ENCODE data around the gene TERC. TPM values are rescaled to one million over a fixed set of nuclear protein-coding genes. Genes with fewer than 3 reads are reported as not detected.

Gene TERC
- total and polyA plus RNA-seq, 10 of the 15 experiments (the other 5 are each of a cell fraction or from before 2014, with no cell fraction given), result 0.43 to 125 (median 6.2) TPM; not detected in 4

GRCh38 chr3:169790219-169790618 lies 25.4 kb upstream of the TERC start:
- Histone ChIP-seq H3K36me3 (ENCODE audit: control insufficient read depth in 2 of 2, insufficient read depth in 2 of 2, low read length in 1 of 2) (peaks cover 0 to 24% of the 10 kb centered on the region in 2 experiments; a peak in 3 of 4 replicates), H3K9ac (ENCODE audit: control insufficient read depth, insufficient read depth, low read length) (no peak overlapping the region), H3K4me3 (no peak overlapping the region), H3K27me3 (replicated peaks in 1 of 2; ENCODE audit: control insufficient read depth in 2 of 2, insufficient read depth in 2 of 2, low read length in 1 of 2) (no peaks in the 10 kb centered on the region), H4K20me1 (ENCODE audit: control insufficient read depth, insufficient read depth) (no peaks in the 10 kb centered on the region), H2AFZ (ENCODE audit: control insufficient read depth, low read depth, low read length) (no peak overlapping the region), H3K4me1 (ENCODE audit: control insufficient read depth, insufficient read depth, low read length) (no peaks in the 10 kb centered on the region), H3K27ac (ENCODE audit: control insufficient read depth, insufficient read depth) (no peak overlapping the region), H3K4me2 (ENCODE audit: control insufficient read depth, insufficient read depth) (no peak overlapping the region), H3K79me2 (ENCODE audit: control insufficient read depth, insufficient read depth, low read length) (no peaks in the 10 kb centered on the region), H3K9me3 (replicated peaks; ENCODE audit: control insufficient read depth, insufficient read depth, low read length) (no peaks in the 10 kb centered on the region)
- intact Hi-C loops (cut with micrococcal nuclease; ENCODE audit: unreplicated experiment) (no loop called here), in situ Hi-C loops (cut with MboI) (no loop called here)
- CTCF ChIA-PET, result no interaction called here
- no peak for ATAC-seq
- FAIRE-seq, result no peak
- DNase-seq (ENCODE audit: low read depth, low spot score), result no peak
- no TSS peak for BruUV-seq (replicated peaks)
- POLR2A ChIA-PET, result no interaction called here
- RAD21 ChIA-PET (ENCODE audit: unreplicated experiment), result no interaction called here
- SMC1A ChIA-PET (ENCODE audit: uncharacterized antibody, unreplicated experiment), result interaction anchor here (0.6 to 1.5 kb wide), 2 partner anchors 19 to 21 kb away, joined by 3 read pairs; no protein-coding TSS in a partner anchor
- TF ChIP-seq ETV6 (conservative IDR thresholded peaks at IDR 0.05 in 1 of 2, IDR thresholded peaks at IDR 0.05 in 1 of 2; ENCODE audit: borderline replicate concordance in 1 of 2, low read depth in 1 of 2) (no peak), ZNF592 (IDR thresholded peaks at IDR 0.05) (no peak), SPI1 (IDR thresholded peaks at IDR 0.05; ENCODE audit: borderline replicate concordance, insufficient read depth, low read depth, low read length) (no peak), SREBF2 (IDR thresholded peaks at IDR 0.05; ENCODE audit: low read length) (no peak), POLR2AphosphoS2 (IDR thresholded peaks at IDR 0.05; ENCODE audit: low read depth, low read length) (no peak), RBBP5 (conservative IDR thresholded peaks at IDR 0.05) (no peak), ZBTB11 (CRISPR knock-in tag; IDR thresholded peaks at IDR 0.05) (no peak), HSF1 (IDR thresholded peaks at IDR 0.05; ENCODE audit: low read depth, low read length) (no peak), DPF2 (IDR thresholded peaks at IDR 0.05) (no peak), FOS (IDR thresholded peaks at IDR 0.05; ENCODE audit: borderline replicate concordance, extremely low read depth, insufficient read length) (no peak), BCL11A (IDR thresholded peaks at IDR 0.05; ENCODE audit: low read depth, low read length) (no peak), POLR2AphosphoS5 (IDR thresholded peaks at IDR 0.05; ENCODE audit: low read length) (no peak), STAT3 (IDR thresholded peaks at IDR 0.05; ENCODE audit: low read depth, low read length) (no peak), KLF5 (IDR thresholded peaks at IDR 0.05; ENCODE audit: partially characterized antibody) (no peak), EGR1 (IDR thresholded peaks at IDR 0.05; ENCODE audit: borderline replicate concordance in 1 of 2, low read depth in 2 of 2, low read length in 2 of 2) (no peak), EP300 (IDR thresholded peaks at IDR 0.05; ENCODE audit: borderline replicate concordance in 1 of 2, control insufficient read depth in 1 of 2, low read depth in 2 of 2, low read length in 2 of 2) (no peak)

All from GM12878 (cell line).